Suprapubic skin (tissue), 4 donors: ENCODE measurements around the gene FAM193A. TPM values are rescaled to one million over a fixed set of nuclear protein-coding genes. Genes with fewer than 3 reads are reported as not detected.
"Not testable (repeated sequence)": the region's sequence is repeated elsewhere in the genome, so short reads cannot be mapped to it uniquely, and the experiment has no call there.

Source experiments
- DNase-seq, 2 donors: peaks; one replicate each; pipeline ENCODE4 v3.0.0-alpha.2; 2019; ENCODE audit warnings: low spot score in 2 of 2
- H3K27ac ChIP-seq: fragments of 200-600 bp; sonication (generic); one replicate; pipeline ENCODE4 v1.5.1; 2019
- H3K27me3 ChIP-seq: fragments of 200-600 bp; sonication (generic); one replicate; pipeline ENCODE4 v1.5.1; 2019
- H3K36me3 ChIP-seq: fragments of 200-600 bp; sonication (generic); one replicate; pipeline ENCODE4 v1.5.1; 2019
- H3K4me1 ChIP-seq: fragments of 200-600 bp; sonication (generic); one replicate; pipeline ENCODE4 v1.5.1; 2019
- H3K4me3 ChIP-seq: fragments of 200-600 bp; sonication (generic); one replicate; pipeline ENCODE4 v1.5.1; 2019; ENCODE audit warnings: mild to moderate bottlenecking
- H3K9me3 ChIP-seq: fragments of 200-600 bp; sonication (generic); one replicate; pipeline ENCODE4 v1.5.1; 2019
- CTCF ChIP-seq, 2 donors: fragments of 200-600 bp in 1 of 2; fragments of 450-650 bp in 1 of 2; sonication (generic) in 1 of 2; IDR thresholded peaks; one replicate each; pipeline ENCODE4 v1.5.1; 2016 to 2019; ENCODE audit warnings: antibody characterized with exemption in 2 of 2, mild to moderate bottlenecking in 1 of 2, moderate library complexity in 1 of 2
- POLR2A ChIP-seq, 2 donors: fragments of 450-650 bp; IDR thresholded peaks; one replicate each; pipeline ENCODE4 v1.6.1; 2017; ENCODE audit warnings: antibody characterized with exemption in 2 of 2, mild to moderate bottlenecking in 2 of 2, moderate library complexity in 2 of 2
- POLR2AphosphoS5 ChIP-seq, 3 donors: sonication (generic); formaldehyde crosslinking; IDR thresholded peaks; one replicate each; pipeline ENCODE4 v1.6.1; 2017; ENCODE audit warnings: antibody characterized with exemption in 3 of 3
- WGBS: methylation state at CpG from one replicate; pipeline ENCODE4 v1.1.5; 2018; 5-methylcytosine and 5-hydroxymethylcytosine counted together
- total RNA-seq, 4 donors: library from RNA; depleted of rRNA; stranded (reverse); fragments of >200 nt; gene quantifications; one replicate each; pipeline ENCODE4 v1.1.0, GENCODE V29; 2016

The FAM193A gene
- total RNA-seq, 4 donors from 2014 or later: 23.6 to 45.0 (median 29.3) TPM

GRCh38 chr4:2537011-2537830 lies 774 bp downstream of the FAM193A start:
- Histone ChIP-seq H3K36me3 (no peaks in the 10 kb centered on the region), H3K27me3 (no peaks in the 10 kb centered on the region), H3K27ac (peak overlapping the region; percentile 88), H3K9me3 (no peaks in the 10 kb centered on the region), H3K4me1 (peaks cover 29% of the 10 kb centered on the region), H3K4me3 (peak overlapping the region; percentile 88)
- TF ChIP-seq POLR2A (IDR thresholded peaks at IDR 0.05) (no peak), POLR2AphosphoS5 (IDR thresholded peaks at IDR 0.05) (peak in 1 of 3 donors; percentile 36), CTCF (IDR thresholded peaks at IDR 0.05) (no peak)
- peak in 1 of 2 donors; percentile 77 for DNase-seq
- under 1% methylated on average over 14 of the region's 103 CpGs for WGBS

- not testable (repeated sequence) for H3K36me3 ChIP-seq, H3K9me3 ChIP-seq, DNase-seq, H3K27ac ChIP-seq, H3K4me3 ChIP-seq, H3K27me3 ChIP-seq, H3K4me1 ChIP-seq
- 94% methylated on average over 10 of the region's 10 CpGs for WGBS
These were observed 7.2 kb downstream of the FAM193A start for GRCh38 chr4:2543580-2544191.

- Histone ChIP-seq H3K4me1 (no peaks in the 10 kb centered on the region), H3K36me3 (no peaks in the 10 kb centered on the region), H3K27me3 (no peaks in the 10 kb centered on the region), H3K9me3 (no peaks in the 10 kb centered on the region), H3K27ac (no peak overlapping the region), H3K4me3 (no peak overlapping the region)
- 97% methylated on average over 7 of the region's 7 CpGs for WGBS
- no peak for DNase-seq
- no peak for TF ChIP-seq POLR2A (IDR thresholded peaks at IDR 0.05)
- no peak for TF ChIP-seq CTCF (IDR thresholded peaks at IDR 0.05)
These were observed 9.0 kb downstream of the FAM193A start for GRCh38 chr4:2545321-2546013.

- no peaks in the 10 kb centered on the region for H3K36me3 ChIP-seq
- H3K27ac ChIP-seq: no peak overlapping the region
- H3K4me3 ChIP-seq: no peak overlapping the region
- TF ChIP-seq CTCF (IDR thresholded peaks at IDR 0.05): no peak
- no peaks in the 10 kb centered on the region for H3K4me1 ChIP-seq
- no peaks in the 10 kb centered on the region for H3K9me3 ChIP-seq
- DNase-seq: no peak
- H3K27me3 ChIP-seq: no peaks in the 10 kb centered on the region
These were observed 9.9 kb downstream of the FAM193A start for GRCh38 chr4:2546286-2546823.

- 92% methylated on average over 16 of the region's 16 CpGs for WGBS
- H3K9me3 ChIP-seq, H3K27me3 ChIP-seq, H3K4me1 ChIP-seq, H3K27ac ChIP-seq, H3K36me3 ChIP-seq, H3K4me3 ChIP-seq, DNase-seq: not testable (repeated sequence)
These were observed 10.7 kb downstream of the FAM193A start for GRCh38 chr4:2546961-2547691.

- Histone ChIP-seq H3K9me3 (no peaks in the 10 kb centered on the region), H3K36me3 (no peaks in the 10 kb centered on the region), H3K27ac (no peak overlapping the region), H3K27me3 (no peaks in the 10 kb centered on the region), H3K4me1 (no peaks in the 10 kb centered on the region), H3K4me3 (no peak overlapping the region)
- no peak for DNase-seq
- TF ChIP-seq CTCF (IDR thresholded peaks at IDR 0.05): no peak
These were observed 14.7 kb downstream of the FAM193A start for GRCh38 chr4:2551118-2551517.
